ENCODE data around the gene PLXNA1. TPM values are rescaled to one million over a fixed set of nuclear protein-coding genes. Genes with fewer than 3 reads are reported as not detected.

Gene PLXNA1
- total and polyA plus RNA-seq, 8 donors = 6.4 to 20.0 (median 8.5) TPM

DNA sequence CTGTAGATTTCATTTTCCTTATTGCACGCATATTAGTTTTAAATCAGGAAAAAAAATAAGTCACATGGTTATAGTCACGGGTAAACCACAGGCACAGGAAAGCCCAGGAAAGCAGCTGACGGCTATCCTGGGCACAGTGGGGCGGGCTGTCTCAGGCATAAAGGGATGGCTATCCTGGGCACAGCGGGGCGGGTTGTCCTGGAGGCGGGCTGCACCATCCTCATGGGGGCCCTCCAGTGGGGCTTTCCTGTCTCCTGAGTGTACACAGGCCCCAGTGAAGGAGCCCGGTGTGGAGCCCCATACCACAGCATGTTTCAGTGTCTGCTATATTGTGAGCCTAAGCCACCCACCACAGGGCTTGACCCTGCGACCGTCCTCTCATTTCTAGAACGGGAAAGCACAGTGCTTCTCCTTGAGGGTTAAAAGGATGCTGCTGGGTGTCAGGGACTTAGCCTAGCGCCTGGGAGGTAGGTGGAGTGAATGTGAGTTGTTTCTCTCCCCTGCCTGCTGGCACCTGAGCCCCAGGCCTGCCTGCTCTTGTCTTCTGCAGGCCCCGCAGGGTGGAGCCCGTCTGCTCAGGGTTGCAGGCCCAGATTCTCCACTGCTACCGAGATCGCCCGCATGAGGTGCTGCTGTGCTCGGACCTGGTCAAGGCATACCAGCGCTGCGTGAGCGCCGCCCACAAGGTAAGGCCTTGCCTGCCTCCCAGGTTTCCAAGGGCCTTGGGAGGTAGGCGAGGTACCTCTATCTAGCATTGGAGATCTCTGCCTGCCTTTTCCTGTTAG lies 25.9 kb upstream of the PLXNA1 start:
- TF ChIP-seq, protein P1, sequence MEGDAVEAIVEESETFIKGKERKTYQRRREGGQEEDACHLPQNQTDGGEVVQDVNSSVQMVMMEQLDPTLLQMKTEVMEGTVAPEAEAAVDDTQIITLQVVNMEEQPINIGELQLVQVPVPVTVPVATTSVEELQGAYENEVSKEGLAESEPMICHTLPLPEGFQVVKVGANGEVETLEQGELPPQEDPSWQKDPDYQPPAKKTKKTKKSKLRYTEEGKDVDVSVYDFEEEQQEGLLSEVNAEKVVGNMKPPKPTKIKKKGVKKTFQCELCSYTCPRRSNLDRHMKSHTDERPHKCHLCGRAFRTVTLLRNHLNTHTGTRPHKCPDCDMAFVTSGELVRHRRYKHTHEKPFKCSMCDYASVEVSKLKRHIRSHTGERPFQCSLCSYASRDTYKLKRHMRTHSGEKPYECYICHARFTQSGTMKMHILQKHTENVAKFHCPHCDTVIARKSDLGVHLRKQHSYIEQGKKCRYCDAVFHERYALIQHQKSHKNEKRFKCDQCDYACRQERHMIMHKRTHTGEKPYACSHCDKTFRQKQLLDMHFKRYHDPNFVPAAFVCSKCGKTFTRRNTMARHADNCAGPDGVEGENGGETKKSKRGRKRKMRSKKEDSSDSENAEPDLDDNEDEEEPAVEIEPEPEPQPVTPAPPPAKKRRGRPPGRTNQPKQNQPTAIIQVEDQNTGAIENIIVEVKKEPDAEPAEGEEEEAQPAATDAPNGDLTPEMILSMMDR (IDR thresholded peaks at IDR 0.05) = no peak
- FAIRE-seq (no peak), ATAC-seq (peak in 1 of 4 donors; percentile 23), DNase-seq (peak in 1 of 6 donors; percentile 46)
- no peak overlapping the region for H3K27ac ChIP-seq
- H3K4me1 ChIP-seq = peaks cover 0 to 10% (median 10%) of the 10 kb centered on the region in 3 donors
- WGBS, 2 donors = 91% methylated on average over 23 of the region's 23 CpGs
- no peak overlapping the region for H3K4me3 ChIP-seq
- H3K36me3 ChIP-seq = no peaks in the 10 kb centered on the region
- no peaks in the 10 kb centered on the region for H3K27me3 ChIP-seq
- no peaks in the 10 kb centered on the region for H3K9me3 ChIP-seq
- intact Hi-C loops (cut with DNase I) = no loop called here

DNA sequence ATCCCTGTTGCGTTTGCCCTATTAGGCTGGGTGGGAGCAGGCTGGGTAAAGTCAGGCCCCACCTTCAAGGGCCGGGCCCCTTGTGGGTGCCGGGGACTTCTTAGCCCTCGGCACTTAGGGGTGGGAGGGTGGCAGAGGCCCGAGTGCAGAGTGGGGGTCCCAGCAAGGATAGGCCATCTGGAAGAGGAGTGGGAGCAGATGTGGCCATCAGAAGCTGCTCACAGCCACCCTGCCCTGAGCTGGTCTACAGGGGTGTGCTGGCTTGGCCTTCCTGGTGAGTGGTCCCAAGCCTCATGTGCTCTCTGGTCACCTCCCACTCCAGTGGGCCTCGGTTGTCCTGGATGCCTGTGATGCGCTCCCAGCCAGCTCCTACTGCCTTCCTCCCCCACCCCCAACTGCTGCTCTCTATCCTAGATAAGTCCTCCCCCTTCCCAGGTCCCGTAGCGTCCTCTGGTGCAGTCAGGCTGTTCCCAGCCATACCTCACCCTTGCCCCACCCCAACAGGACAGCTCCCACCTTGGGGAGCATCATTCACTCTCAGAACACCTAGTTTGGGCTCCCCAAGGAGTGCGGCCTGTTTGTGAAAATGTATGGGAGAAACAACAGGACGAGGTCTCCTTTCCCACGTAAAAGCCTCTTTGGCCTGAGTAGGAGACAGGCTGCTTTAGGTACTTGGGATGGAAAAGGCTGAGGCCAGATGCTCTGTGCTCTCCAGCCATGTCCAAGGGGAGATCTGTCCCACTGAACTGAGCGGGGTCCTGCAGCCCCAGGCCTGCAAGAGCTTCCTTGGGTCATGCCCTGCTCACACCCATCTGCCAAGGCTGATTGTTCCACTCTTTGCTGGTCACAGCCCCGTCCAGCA lies 24.9 kb upstream of the PLXNA1 start:
- intact Hi-C loops (cut with DNase I) = no loop called here
- no peak for ATAC-seq
- no peaks in the 10 kb centered on the region for H3K36me3 ChIP-seq
- DNase-seq = peak in 1 of 6 donors; percentile 43
- H3K27me3 ChIP-seq = no peaks in the 10 kb centered on the region
- TF ChIP-seq, protein P1 (IDR thresholded peaks at IDR 0.05) = no peak
- 92 to 96% methylated on average over 14 of the region's 14 CpGs for WGBS, 2 donors
- no peak overlapping the region for H3K27ac ChIP-seq
- no peak for FAIRE-seq
- no peak overlapping the region for H3K4me3 ChIP-seq
- H3K9me3 ChIP-seq = no peaks in the 10 kb centered on the region
- peaks cover 0 to 11% (median 11%) of the 10 kb centered on the region in 3 donors for H3K4me1 ChIP-seq

DNA sequence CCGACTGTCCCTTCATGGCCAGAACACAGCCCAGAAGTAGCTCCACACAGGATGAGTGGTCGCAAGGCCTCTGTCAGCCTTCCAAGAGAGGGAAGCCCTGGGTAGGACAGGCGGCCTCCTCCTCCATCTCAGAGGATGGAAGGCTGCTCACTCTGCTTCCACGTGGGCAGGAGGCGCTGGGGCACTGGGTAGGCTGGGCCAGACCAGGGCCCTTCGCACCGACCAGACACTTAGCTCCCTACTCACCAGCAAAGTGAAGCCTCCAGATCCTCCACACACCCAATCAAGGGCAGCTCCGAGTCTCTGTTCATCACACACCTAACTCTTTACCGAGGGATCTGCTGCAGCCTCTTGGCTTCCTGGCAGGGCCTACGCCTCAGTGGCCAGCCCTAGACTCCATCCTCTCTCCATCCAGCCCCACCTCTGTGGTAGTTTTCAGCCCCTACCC lies 24.3 kb upstream of the PLXNA1 start:
- TF ChIP-seq, protein P1 (IDR thresholded peaks at IDR 0.05) = no peak
- Histone ChIP-seq H3K27ac (no peak overlapping the region), H3K9me3 (no peaks in the 10 kb centered on the region), H3K27me3 (no peaks in the 10 kb centered on the region), H3K4me1 (peaks cover 0 to 11% (median 11%) of the 10 kb centered on the region in 3 donors), H3K4me3 (no peak overlapping the region), H3K36me3 (no peaks in the 10 kb centered on the region)
- intact Hi-C loops (cut with DNase I) = no loop called here
- DNase-seq (peak in 1 of 6 donors; percentile 36), FAIRE-seq (no peak), ATAC-seq (no peak)
- 86 to 89% methylated on average over 10 of the region's 10 CpGs for WGBS, 2 donors

DNA sequence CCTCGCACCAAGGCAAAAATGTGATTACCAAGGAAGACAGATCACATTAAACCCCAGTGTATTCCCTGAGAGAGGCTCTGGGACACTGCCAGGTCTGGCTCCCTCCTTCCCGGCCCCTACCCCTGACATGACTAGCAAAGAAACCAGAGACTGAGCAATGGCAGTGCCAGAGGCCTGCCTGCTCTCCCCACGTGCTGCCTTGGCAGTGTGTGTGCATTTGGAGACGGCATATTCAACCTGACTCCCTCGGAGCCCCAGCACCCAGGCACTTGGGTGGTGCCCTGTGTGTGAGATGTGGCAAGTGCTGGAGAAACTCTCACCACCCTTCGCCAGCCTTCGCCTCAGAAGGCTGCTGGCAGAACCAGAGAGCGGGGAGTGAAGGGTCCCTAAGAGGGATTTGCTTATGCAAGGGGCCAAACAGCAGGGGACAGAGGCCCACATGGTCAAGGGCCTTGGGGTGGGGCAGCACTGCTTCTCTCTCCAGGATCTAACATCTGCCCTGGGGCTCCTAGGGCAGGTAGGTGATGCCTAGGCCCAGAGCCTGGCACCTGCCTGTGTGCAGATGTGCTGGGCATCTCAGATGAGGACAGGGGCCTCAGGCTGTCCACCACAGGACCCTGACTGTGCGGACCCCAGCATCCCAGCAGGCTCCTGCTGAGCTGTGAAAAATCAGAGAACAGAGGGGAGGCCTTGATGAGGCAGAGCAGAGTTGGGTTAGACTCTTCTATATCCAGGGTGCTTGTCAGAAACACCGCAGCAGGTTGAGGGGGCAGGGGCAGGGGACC lies 23.6 kb upstream of the PLXNA1 start:
- WGBS, 2 donors = 86 to 90% methylated on average over 10 of the region's 10 CpGs
- TF ChIP-seq, protein P1 (IDR thresholded peaks at IDR 0.05) = no peak
- ATAC-seq (no peak), FAIRE-seq (no peak), DNase-seq (peak in 1 of 6 donors; percentile 45)
- H3K4me3 ChIP-seq = no peak overlapping the region
- no peaks in the 10 kb centered on the region for H3K27me3 ChIP-seq
- no peaks in the 10 kb centered on the region for H3K9me3 ChIP-seq
- peaks cover 0 to 11% (median 11%) of the 10 kb centered on the region in 3 donors for H3K4me1 ChIP-seq
- no peak overlapping the region for H3K27ac ChIP-seq
- intact Hi-C loops (cut with DNase I) = no loop called here
- no peaks in the 10 kb centered on the region for H3K36me3 ChIP-seq
